Osteoblast (primary cell): ENCODE measurements around the gene GNPDA2. TPM values are rescaled to one million over a fixed set of nuclear protein-coding genes. Genes with fewer than 3 reads are reported as not detected.

Experiments
- DNase-seq: peaks from one replicate; pipeline ENCODE4 v3.0.0; 2011; ENCODE audit warnings: low spot score, mixed read lengths; ENCODE audit not compliant: insufficient read length; ENCODE audit errors: missing footprints
- H2AFZ ChIP-seq: 2 replicates; pipeline ENCODE4 v1.6.0; 2011; ENCODE audit warnings: mild to moderate bottlenecking, low read length
- H3K27ac ChIP-seq: 2 replicates; pipeline ENCODE4 v1.5.1; 2011; ENCODE audit warnings: mild to moderate bottlenecking, low read depth, low read length, moderate library complexity
- H3K27me3 ChIP-seq: 2 replicates; pipeline ENCODE4 v1.6.0; 2012; ENCODE audit warnings: mild to moderate bottlenecking, control low read depth, inconsistent platforms, low read length, moderate library complexity; ENCODE audit not compliant: insufficient read depth
- H3K36me3 ChIP-seq: 2 replicates; pipeline ENCODE4 v1.5.1; 2011; ENCODE audit warnings: mild to moderate bottlenecking, low read length, control low read depth, moderate library complexity; ENCODE audit not compliant: insufficient read depth
- H3K4me1 ChIP-seq: 2 replicates; pipeline ENCODE4 v1.5.1; 2011; ENCODE audit warnings: mild to moderate bottlenecking, low read length, control low read depth, moderate library complexity; ENCODE audit not compliant: insufficient read depth
- H3K4me2 ChIP-seq: 2 replicates; pipeline ENCODE4 v1.6.0; 2011; ENCODE audit warnings: mild to moderate bottlenecking, low read length; ENCODE audit not compliant: insufficient read depth
- H3K4me3 ChIP-seq: fragments of 200-600 bp; sonication (generic); 3 replicates; pipeline ENCODE4 v1.5.1; 2012; ENCODE audit warnings: mild to moderate bottlenecking, low read length, inconsistent platforms; ENCODE audit not compliant: insufficient read depth
- H3K79me2 ChIP-seq: 2 replicates; pipeline ENCODE4 v1.6.0; 2012; ENCODE audit warnings: mild to moderate bottlenecking, low read length, control low read depth, inconsistent platforms; ENCODE audit not compliant: insufficient read depth
- H3K9me3 ChIP-seq: 2 replicates; pipeline ENCODE4 v1.5.1; 2011; ENCODE audit warnings: low read depth, low read length, control low read depth
- H4K20me1 ChIP-seq: 2 replicates; pipeline ENCODE4 v1.6.0; 2012; ENCODE audit warnings: mild to moderate bottlenecking, low read length, control low read depth; ENCODE audit not compliant: insufficient read depth
- total RNA-seq: library from RNA; depleted of rRNA; stranded (reverse); fragments of >200 nt; gene quantifications from 2 replicates; pipeline ENCODE4 v1.2.3, GENCODE V29; 2012
- TF ChIP-seq, protein P1 (sequence below): IDR thresholded peaks from 2 replicates; pipeline ENCODE4 v1.5.1; 2011; ENCODE audit warnings: mild to moderate bottlenecking, low read depth, low read length, moderate library complexity; ENCODE audit errors: extremely low read depth

GNPDA2 gene
- total RNA-seq, 1 donor: 25.3 TPM

DNA sequence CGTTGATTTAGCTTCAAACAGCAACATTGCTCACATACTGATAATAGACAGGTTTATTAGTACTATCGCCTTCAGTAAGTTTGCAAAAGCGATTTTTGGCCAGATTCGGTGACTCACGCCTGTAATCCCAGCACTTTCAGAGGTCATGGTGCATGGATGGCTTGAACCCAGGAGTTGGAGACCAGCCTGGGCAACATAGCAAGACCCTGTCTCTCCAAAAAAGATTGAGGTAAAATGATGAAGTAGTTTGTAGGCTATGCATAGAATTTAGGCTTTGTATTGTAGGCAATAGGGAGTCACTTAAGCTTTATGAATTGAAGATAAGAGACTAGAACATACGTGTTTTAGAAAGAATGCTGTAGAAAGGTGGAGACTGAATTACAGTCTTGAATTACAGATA lies 1.1 kb upstream of the GNPDA2 start:
- H3K79me2 ChIP-seq: peaks cover 36% of the 10 kb centered on the region
- no peaks in the 10 kb centered on the region for H3K36me3 ChIP-seq
- peak overlapping the region; percentile 96 for H3K4me2 ChIP-seq
- DNase-seq: no peak
- H3K4me1 ChIP-seq: peaks cover 14% of the 10 kb centered on the region
- TF ChIP-seq, protein P1, sequence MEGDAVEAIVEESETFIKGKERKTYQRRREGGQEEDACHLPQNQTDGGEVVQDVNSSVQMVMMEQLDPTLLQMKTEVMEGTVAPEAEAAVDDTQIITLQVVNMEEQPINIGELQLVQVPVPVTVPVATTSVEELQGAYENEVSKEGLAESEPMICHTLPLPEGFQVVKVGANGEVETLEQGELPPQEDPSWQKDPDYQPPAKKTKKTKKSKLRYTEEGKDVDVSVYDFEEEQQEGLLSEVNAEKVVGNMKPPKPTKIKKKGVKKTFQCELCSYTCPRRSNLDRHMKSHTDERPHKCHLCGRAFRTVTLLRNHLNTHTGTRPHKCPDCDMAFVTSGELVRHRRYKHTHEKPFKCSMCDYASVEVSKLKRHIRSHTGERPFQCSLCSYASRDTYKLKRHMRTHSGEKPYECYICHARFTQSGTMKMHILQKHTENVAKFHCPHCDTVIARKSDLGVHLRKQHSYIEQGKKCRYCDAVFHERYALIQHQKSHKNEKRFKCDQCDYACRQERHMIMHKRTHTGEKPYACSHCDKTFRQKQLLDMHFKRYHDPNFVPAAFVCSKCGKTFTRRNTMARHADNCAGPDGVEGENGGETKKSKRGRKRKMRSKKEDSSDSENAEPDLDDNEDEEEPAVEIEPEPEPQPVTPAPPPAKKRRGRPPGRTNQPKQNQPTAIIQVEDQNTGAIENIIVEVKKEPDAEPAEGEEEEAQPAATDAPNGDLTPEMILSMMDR: no peak
- H3K9me3 ChIP-seq: no peaks in the 10 kb centered on the region
- no peak overlapping the region for H3K27ac ChIP-seq
- peaks cover 8% of the 10 kb centered on the region for H4K20me1 ChIP-seq
- no peak overlapping the region for H3K4me3 ChIP-seq
- no peaks in the 10 kb centered on the region for H3K27me3 ChIP-seq
- no peak overlapping the region for H2AFZ ChIP-seq

DNA sequence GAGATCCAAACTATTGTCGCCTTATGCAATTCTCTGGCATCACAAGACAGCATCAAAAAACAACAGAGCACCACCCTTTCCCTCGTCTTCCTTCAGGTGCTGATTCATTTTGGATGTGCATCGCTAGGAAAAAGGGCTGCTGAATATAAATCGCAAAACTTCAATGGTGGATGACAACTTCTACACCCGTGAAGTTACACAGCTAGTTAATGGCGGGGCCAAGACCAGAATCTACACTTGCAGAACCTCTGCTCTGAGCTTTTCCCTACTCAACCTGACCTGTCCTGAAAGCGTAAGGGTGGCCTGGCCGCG lies 674 bp downstream of the GNPDA2 start:
- Histone ChIP-seq H3K4me3 (peak overlapping the region; percentile 94), H3K4me2 (peak overlapping the region; percentile 96), H3K27ac (peak overlapping the region; percentile 70), H2AFZ (peak overlapping the region; percentile 99), H3K9me3 (no peaks in the 10 kb centered on the region), H3K4me1 (peaks cover 14% of the 10 kb centered on the region), H3K79me2 (peaks cover 50% of the 10 kb centered on the region), H3K27me3 (no peaks in the 10 kb centered on the region), H3K36me3 (no peaks in the 10 kb centered on the region), H4K20me1 (peaks cover 8% of the 10 kb centered on the region)
- peak; percentile 57 for DNase-seq
- TF ChIP-seq, protein P1: no peak

- H3K9me3 ChIP-seq: no peaks in the 10 kb centered on the region
- no peaks in the 10 kb centered on the region for H3K36me3 ChIP-seq
- peak overlapping the region; percentile 99 for H2AFZ ChIP-seq
- peak overlapping the region; percentile 96 for H3K4me2 ChIP-seq
- peaks cover 56% of the 10 kb centered on the region for H3K79me2 ChIP-seq
- peak overlapping the region; percentile 94 for H3K4me3 ChIP-seq
- H3K27ac ChIP-seq: no peak overlapping the region
- H3K27me3 ChIP-seq: no peaks in the 10 kb centered on the region
- H4K20me1 ChIP-seq: peaks cover 8% of the 10 kb centered on the region
- TF ChIP-seq, protein P1: no peak
- DNase-seq: peak; percentile 23
- H3K4me1 ChIP-seq: peaks cover 14% of the 10 kb centered on the region
Measured at GRCh38 chr4:44725166-44725565, 1.2 kb downstream of the GNPDA2 start.

DNA sequence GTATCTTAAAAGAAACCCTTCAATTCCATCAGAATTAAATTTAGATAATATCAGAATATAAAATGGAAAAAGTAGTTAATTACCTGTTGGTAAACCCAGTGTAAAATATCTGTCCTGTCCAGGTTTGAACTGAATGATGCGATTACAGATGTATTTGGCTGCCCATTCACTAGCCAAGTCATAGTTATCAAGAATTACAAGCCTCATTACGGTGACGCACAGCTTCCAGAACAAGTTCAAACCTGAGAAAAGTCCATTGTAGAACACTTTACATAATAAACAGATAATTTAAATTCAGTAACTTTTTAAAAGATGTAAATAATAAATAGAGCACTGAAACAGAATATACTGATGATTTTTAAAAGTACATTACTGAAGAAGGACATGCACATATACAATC lies 4.4 kb downstream of the GNPDA2 start:
- peaks cover 65% of the 10 kb centered on the region for H3K79me2 ChIP-seq
- peaks cover 13% of the 10 kb centered on the region for H3K4me1 ChIP-seq
- TF ChIP-seq, protein P1: no peak
- H3K4me3 ChIP-seq: no peak overlapping the region
- no peak for DNase-seq
- H3K27ac ChIP-seq: no peak overlapping the region
- no peaks in the 10 kb centered on the region for H3K9me3 ChIP-seq
- H4K20me1 ChIP-seq: peaks cover 11% of the 10 kb centered on the region
- H3K27me3 ChIP-seq: no peaks in the 10 kb centered on the region
- no peak overlapping the region for H2AFZ ChIP-seq
- no peaks in the 10 kb centered on the region for H3K36me3 ChIP-seq
- no peak overlapping the region for H3K4me2 ChIP-seq
